Epithelial cell of esophagus (primary cell): ENCODE measurements around the gene LGI4.

Experiments
- DNase-seq: peaks from one replicate; pipeline ENCODE4 v3.0.0; 2010; ENCODE audit warnings: low read depth
- H3K4me3 ChIP-seq: 2 replicates; pipeline ENCODE4 v1.5.1; 2011; ENCODE audit warnings: mild to moderate bottlenecking, low read length, control low read depth
- TF ChIP-seq, protein P1 (sequence below): IDR thresholded peaks from 2 replicates; pipeline ENCODE4 v1.5.1; 2011; ENCODE audit warnings: low read depth, mild to moderate bottlenecking, low read length, control low read depth, inconsistent platforms; ENCODE audit not compliant: insufficient read depth; ENCODE audit errors: missing control alignments

LGI4 gene

DNA sequence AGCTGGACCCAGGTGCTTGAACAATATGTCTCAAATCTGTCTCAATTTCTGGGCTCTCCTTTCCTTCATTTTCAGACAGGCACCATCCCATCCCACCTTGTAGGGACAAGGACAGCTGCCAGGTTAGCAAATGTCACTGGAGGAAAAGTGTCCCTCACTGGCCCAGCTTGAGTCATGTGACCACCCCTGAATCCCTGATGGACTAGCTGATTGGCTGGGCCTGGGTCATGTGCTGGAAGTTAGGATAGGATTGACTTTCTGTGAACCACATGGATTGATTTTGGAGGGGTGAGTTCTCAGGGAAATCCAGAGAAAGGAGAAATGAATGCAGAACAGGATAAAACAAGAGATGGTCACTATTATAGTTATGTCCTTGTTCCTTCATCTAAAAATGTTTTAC lies 47.5 kb downstream of the LGI4 start:
- DNase-seq, result no peak
- TF ChIP-seq, protein P1, sequence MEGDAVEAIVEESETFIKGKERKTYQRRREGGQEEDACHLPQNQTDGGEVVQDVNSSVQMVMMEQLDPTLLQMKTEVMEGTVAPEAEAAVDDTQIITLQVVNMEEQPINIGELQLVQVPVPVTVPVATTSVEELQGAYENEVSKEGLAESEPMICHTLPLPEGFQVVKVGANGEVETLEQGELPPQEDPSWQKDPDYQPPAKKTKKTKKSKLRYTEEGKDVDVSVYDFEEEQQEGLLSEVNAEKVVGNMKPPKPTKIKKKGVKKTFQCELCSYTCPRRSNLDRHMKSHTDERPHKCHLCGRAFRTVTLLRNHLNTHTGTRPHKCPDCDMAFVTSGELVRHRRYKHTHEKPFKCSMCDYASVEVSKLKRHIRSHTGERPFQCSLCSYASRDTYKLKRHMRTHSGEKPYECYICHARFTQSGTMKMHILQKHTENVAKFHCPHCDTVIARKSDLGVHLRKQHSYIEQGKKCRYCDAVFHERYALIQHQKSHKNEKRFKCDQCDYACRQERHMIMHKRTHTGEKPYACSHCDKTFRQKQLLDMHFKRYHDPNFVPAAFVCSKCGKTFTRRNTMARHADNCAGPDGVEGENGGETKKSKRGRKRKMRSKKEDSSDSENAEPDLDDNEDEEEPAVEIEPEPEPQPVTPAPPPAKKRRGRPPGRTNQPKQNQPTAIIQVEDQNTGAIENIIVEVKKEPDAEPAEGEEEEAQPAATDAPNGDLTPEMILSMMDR, result no peak
- no peak overlapping the region for H3K4me3 ChIP-seq

- no peak for DNase-seq
- TF ChIP-seq, protein P1, result no peak
- H3K4me3 ChIP-seq, result no peak overlapping the region
Measured at GRCh38 chr19:35086455-35086854, 48.4 kb downstream of the LGI4 start.

DNA sequence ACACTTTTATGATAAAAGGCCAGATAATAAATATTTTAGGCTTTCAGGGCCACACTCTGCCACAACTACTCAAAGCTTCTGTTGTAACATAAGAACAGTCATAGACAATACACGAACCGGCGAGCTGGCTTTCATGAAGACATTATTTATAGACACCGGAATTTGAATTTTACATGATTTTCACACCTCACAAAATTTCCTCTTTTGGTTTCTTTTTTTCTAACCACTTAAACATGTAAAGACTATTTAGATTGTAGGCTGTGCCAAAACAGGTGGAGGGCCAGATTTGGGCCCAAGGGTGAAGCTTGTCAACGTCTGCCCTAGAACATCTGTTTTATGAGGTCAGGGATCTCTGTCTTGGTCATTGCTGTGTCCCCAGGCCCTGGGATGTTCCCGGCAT lies 48.9 kb downstream of the LGI4 start:
- DNase-seq, result no peak
- no peak overlapping the region for H3K4me3 ChIP-seq

DNA sequence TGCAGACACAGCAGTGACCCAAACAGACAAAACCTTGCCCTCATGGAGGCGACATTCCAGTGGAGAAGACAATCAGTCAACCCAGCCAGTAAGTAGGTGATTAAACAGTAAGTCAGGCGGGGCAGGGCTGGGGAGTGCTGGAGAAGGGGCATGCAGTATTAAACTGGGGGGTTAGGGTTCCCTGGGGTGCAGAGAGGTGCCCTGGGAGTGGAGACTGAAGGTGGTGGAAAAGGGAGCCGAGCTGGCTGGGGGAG lies 50.4 kb downstream of the LGI4 start:
- no peak overlapping the region for H3K4me3 ChIP-seq
- TF ChIP-seq, protein P1, result no peak
- DNase-seq, result no peak

More for the DNA sequence above, 48.9 kb downstream of the LGI4 start:
- TF ChIP-seq, protein P1, result no peak

DNA sequence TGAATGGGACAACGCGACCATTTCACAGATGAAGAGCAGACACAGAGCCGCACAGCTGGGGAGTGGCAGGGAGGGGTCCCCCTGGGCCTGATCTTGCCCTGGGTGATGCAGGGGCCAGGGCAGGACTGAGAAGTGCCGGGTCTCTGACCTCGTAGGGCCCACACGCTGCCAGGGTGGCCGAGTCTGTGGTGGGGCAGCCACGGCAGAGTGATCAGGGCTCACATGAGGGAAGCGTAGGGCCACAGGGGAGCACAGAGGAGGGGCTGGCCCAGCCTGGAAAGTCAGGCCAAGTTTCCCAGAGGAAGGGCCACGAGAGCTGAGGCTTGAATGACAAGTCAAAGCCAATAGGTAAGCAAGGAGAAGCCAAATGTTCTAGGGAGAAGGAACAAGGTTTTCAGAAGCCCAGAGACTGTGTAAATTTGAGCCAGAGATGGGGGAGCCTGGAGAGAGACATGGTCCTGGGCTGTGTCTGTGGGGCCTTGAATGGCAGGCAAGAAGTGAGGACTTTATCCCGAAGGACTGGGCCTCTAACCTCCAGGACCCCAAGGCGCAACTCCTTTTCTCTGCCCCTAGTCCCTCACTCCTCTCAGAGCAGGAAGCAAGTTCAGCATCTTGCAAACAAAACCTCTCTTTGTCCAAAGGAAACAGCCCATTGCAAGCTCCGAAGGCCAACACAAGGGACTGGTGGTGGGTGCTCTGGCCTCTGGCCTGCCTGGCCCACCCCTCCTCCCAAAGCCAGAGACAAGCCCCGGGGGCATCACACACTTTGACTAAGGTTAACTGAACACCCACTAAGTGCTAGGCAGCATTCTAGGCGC lies 51.0 kb downstream of the LGI4 start:
- TF ChIP-seq, protein P1, result no peak
- no peak for DNase-seq
- no peak overlapping the region for H3K4me3 ChIP-seq

DNA sequence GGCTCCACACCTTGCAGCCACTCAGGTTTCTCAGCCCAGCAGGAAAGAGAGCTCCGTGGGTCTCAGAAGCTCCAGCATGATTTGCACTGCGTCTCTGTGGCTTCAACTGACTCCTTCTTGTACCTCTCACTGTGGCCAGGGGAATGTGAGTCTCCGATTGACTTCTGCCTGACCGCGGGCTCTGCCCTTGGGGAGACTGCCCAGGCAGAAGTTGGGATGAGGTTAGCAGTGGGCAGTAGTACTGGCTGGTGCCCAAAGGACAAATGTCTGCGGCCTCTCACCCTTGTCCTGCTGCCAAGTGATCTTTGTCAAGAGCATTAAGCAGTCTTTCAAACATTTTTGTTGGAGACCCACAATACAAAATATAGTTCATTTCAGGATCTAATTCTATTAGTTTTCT lies 53.7 kb downstream of the LGI4 start:
- TF ChIP-seq, protein P1, result no peak
- no peak overlapping the region for H3K4me3 ChIP-seq
- no peak for DNase-seq

DNA sequence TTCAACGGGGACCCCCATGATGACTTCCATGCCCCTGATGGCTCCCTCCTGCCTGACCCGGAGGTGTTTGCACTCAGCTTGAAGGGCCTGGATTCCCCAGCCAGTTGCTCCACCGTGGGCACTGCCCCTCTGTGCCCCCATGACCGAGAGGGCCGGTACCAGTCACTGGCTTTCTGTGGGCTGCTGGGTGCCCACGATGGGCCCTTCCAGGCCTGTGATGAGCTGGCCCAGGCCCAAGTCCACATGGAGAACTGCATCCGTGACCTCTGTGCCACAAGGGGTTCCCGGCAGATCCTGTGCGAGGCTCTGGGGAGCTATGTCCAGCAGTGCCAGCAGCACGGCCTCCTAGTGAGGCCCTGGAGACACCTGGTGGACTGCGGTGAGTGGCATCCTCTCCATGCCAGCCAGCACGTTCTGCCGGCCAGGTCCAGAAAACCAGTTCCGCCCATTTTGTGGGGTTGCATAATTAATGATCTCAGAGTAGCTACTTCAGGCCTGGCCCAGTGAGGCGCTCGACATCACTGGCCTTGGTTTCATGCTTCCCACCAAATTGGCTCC lies 54.2 kb downstream of the LGI4 start:
- no peak for DNase-seq
- H3K4me3 ChIP-seq, result no peak overlapping the region
- TF ChIP-seq, protein P1, result no peak
